Memory B cell (primary cell): ENCODE results near the gene DOC2A.
A peak's percentile ranks its signal among the peaks of the same experiment; 100 is the strongest.
"Not testable (repeated sequence)": the region's sequence is repeated elsewhere in the genome, so short reads cannot be mapped to it uniquely, and the experiment has no call there.

Experiments
- ATAC-seq: fragments of 150-1000 bp; cut with Tn5 transposase; 2 replicates; pipeline ENCODE4 v1.10.0; 2021; ENCODE audit warnings: low read depth, mild to moderate bottlenecking, moderate library complexity
- DNase-seq, 2 donors: peaks; one replicate each; pipeline ENCODE4 v3.0.0; 2022; ENCODE audit warnings: low spot score in 2 of 2
- H3K27ac Mint-ChIP-seq: one replicate; pipeline ENCODE4 v1.8.0; 2022; ENCODE audit warnings: mild to moderate bottlenecking, moderate library complexity, mixed read lengths
- H3K27me3 Mint-ChIP-seq: one replicate; pipeline ENCODE4 v1.8.0; 2022; ENCODE audit warnings: mixed read lengths
- H3K36me3 Mint-ChIP-seq: one replicate; pipeline ENCODE4 v1.8.0; 2022; ENCODE audit warnings: mild to moderate bottlenecking, mixed read lengths
- H3K4me1 Mint-ChIP-seq: one replicate; pipeline ENCODE4 v1.8.0; 2022; ENCODE audit warnings: mixed read lengths
- H3K4me3 Mint-ChIP-seq: one replicate; pipeline ENCODE4 v1.8.0; 2022; ENCODE audit warnings: mild to moderate bottlenecking, moderate library complexity, mixed read lengths
- H3K9me3 Mint-ChIP-seq: one replicate; pipeline ENCODE4 v1.8.0; 2022; ENCODE audit warnings: mixed read lengths

The DOC2A gene

DNA sequence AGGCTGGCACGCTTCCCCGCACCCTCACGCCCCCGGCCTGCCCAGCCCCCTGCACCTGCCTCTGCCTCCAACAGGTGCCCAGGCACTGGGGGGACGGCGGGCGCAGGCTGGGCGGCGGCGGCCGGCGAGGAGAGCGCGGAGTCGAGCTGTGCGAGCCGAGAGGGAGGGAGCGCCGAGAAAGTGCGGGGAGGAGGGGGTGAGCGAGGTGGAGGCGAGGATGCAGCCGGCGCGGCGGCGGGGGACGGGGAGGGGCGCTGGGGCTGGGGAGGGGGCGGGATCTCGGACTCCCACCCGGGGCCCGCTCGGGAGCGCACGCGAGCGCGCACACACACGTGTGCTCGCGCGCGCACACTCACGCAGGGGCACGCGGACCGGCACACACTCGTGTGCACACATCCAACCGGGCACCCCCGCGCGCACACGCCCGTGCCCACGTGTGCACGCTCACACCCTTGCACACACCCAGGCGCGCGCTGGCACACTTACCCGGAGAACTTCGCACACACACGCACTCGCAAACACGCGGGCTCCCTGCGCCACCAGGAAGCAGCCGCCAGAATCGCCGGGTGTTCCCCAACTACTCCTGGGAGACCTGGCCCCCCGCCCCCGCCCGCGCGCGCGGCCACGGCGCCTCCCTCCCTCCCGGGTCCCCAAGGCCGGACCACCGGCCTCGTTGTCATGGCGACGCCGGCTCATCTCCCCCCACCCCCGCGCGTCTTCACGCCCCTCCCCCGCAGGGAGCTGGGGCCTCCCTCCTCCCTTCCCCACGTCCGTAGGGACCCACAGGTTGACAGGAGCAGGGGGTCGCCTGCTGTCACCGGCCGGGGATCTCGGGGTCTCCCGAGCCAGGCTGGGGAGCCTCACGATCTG, at the start of gene DOC2A:
TSS of gene DOC2A (minus strand) at position 184 of the 870 bp plus-strand sequence. CDS start 805 bp downstream, outside the sequence.
- Mint-ChIP-seq H3K36me3 (no peaks in the 10 kb centered on the region), H3K27me3 (peaks cover 24% of the 10 kb centered on the region), H3K27ac (peak within 1 kb of the TSS; percentile 26), H3K4me1 (peaks cover 13% of the 10 kb centered on the region), H3K9me3 (no peaks in the 10 kb centered on the region), H3K4me3 (peak within 1 kb of the TSS; percentile 85)
- ATAC-seq (peak; percentile 59), DNase-seq (no peak)

DNA sequence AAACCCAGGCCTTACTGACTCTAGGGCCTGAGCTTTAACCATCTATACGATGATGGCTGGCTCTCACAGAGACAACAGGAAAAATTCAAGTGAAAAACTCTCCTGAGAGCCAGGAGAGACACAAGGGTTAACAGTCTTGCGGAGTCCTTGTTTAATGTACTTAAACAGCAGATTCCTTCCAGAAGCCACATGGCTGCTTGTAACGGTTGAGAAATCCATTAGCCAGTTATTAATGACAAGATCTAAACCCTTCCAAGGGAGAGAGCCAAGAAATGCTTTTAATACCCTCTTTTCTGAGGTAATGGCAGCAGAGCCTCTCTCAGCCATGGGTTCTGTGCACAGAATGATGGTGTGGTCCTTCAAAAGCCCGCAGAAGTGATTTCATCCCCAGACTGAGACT, 49.5 kb upstream of the DOC2A start:
- no peaks in the 10 kb centered on the region for H3K36me3 Mint-ChIP-seq
- no peaks in the 10 kb centered on the region for H3K9me3 Mint-ChIP-seq
- peaks cover 4% of the 10 kb centered on the region for H3K4me1 Mint-ChIP-seq
- no peaks in the 10 kb centered on the region for H3K27me3 Mint-ChIP-seq
- no peak overlapping the region for H3K27ac Mint-ChIP-seq
- ATAC-seq (no peak), DNase-seq (no peak)
- H3K4me3 Mint-ChIP-seq, result no peak overlapping the region

DNA sequence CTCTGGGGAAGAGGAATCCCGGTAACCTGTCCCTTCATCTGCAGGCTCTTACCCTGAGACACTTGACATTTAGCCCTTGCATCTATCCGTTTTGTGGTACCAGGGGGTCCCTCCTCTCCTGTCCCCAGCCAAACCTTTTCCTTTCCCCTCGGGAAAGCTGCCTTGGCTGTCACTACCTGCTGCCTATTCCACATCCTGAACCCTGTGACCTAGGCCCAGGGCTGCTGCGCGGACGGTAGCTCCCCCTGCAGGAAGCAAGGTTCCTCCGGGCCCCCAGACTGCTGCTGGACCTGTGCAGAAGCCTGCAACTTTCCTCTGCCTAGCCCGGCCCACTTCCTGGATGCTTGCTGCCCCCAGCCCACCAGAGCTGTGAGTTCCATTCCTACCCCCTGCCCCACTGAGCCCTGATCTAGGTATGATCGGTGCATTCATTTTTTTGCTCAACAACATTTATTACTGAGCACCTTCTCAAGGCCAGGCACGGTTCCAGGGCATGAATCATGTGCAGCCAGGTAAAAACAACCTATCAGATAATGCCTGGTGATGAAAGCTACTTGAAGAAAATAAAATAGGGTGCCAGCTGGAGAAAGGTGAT, 44.2 kb upstream of the DOC2A start:
- Mint-ChIP-seq H3K9me3 (no peaks in the 10 kb centered on the region), H3K27me3 (peaks cover 2% of the 10 kb centered on the region), H3K4me3 (peak overlapping the region; percentile 30), H3K27ac (no peak overlapping the region), H3K36me3 (no peaks in the 10 kb centered on the region), H3K4me1 (peaks cover 4% of the 10 kb centered on the region)
- peak; percentile 56 for ATAC-seq
- no peak for DNase-seq

DNA sequence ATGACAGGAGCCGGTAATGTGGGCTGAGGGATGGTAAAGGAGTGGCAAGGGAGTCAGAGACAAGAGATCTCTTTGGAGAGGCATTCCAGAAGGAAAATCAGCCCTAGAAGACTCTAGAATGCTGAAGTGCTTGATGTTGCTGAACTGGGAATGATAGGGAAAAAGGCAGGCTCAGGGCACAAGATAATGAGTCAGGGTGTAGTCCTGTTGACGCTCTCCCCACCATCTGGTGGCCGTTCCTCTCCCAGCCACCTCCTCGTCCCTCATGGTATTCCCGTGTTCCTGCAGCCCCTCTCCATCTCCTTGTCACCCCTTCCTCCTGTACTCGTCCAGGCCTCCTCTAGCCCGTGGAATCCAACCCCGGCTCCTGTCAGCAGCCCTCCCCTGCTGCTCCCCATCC, 43.6 kb upstream of the DOC2A start:
- Mint-ChIP-seq H3K9me3 (no peaks in the 10 kb centered on the region), H3K27me3 (peaks cover 2% of the 10 kb centered on the region), H3K36me3 (no peaks in the 10 kb centered on the region), H3K4me1 (peaks cover 4% of the 10 kb centered on the region), H3K27ac (no peak overlapping the region), H3K4me3 (peak overlapping the region; percentile 44)
- ATAC-seq (no peak), DNase-seq (no peak)

DNA sequence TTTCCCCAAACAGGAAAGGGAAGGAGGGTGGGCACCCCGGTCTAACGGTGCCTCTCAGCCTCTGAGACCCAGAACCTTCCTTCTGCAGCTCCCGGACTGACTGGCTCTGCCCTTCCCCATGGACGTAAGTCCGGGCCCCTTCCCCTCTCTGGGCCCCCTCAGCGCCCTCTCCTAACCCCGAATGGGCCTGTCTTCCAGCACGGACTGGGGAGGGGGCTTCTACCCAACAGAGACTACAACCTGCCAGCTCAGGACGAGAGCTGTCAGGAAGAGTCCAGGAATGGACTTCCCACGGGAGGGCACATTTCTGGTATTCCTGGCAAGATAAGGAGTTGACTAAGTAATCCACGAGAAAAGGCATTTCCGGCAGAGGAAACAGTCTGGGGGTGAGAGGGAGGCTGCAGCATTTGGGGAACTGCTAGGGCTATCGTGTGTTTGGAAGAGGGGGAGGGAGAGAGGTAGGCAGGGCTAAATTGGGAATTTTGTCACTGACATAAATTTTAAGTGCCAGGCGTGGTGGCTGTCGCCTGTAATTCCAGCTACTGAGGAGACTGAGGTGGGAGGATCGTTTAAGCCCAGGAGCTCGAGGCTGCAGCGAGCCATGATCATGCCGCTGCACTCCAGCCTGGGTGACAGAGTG, 42.7 kb upstream of the DOC2A start:
- ATAC-seq (peak; percentile 13), DNase-seq (no peak)
- H3K36me3 Mint-ChIP-seq, result no peaks in the 10 kb centered on the region
- H3K4me1 Mint-ChIP-seq, result peaks cover 4% of the 10 kb centered on the region
- H3K4me3 Mint-ChIP-seq, result peak overlapping the region; percentile 87
- H3K27me3 Mint-ChIP-seq, result peaks cover 2% of the 10 kb centered on the region
- H3K9me3 Mint-ChIP-seq, result no peaks in the 10 kb centered on the region
- peak overlapping the region; percentile 83 for H3K27ac Mint-ChIP-seq

DNA sequence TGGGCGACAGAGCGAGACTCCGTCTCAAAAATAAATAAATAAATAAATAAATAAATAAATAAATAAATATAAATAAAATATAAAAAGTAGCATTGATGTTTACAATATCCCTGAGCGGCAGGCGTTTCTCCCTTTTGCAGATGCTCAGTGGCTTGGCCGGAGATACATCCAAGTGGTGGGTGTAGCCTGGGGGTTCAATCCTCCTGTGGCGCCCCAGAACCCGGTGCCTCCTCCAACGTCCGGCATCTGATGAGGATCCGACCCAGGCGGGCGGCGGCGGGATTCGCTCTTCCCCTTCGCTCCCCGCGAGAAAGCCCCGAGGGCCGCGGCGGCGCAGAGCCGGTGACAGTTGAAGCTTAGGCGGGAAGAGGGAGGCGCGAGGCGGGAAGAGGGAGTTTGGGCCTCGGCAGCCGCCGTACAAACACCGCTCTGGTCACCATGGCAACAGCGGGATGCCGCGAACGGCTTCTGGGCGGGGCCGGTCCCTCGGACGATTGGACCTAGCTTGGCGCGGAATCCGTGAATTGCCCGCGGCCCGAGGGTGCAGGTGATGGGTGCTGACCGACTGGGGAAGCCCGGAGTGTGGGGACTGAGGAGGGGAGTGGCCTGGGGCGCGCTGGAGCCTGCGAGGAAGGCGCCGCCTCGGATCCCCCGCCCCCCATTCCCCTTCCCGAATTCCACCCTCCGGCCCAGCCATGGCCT, 42.0 kb upstream of the DOC2A start:
- peak overlapping the region; percentile 87 for H3K4me3 Mint-ChIP-seq
- no peaks in the 10 kb centered on the region for H3K9me3 Mint-ChIP-seq
- H3K36me3 Mint-ChIP-seq, result no peaks in the 10 kb centered on the region
- H3K27ac Mint-ChIP-seq, result peak overlapping the region; percentile 83
- ATAC-seq, result peak; percentile 88
- H3K4me1 Mint-ChIP-seq, result peaks cover 4% of the 10 kb centered on the region
- peak; percentile 81 to 83 for DNase-seq
- H3K27me3 Mint-ChIP-seq, result peaks cover 2% of the 10 kb centered on the region

DNA sequence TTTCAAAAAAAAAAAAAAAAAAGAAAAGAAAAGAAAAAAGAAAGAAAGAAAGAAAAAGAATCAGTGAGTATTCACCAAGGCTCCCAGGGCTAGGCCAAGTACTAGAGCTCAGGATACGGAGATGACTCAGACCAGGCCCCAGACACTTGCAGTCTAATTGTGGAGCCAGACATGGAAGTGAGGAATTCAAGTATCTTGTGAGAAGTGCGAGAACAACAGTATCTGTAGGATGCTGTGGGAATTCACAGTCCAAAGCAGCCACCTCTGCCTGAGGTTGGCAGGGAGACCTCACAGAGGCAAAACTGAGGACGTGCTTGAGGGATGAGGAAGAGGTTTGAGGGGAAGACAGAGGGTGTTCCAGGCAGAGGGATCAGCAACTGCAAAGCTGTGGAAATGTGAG, 40.7 kb upstream of the DOC2A start:
- H3K9me3 Mint-ChIP-seq, result no peaks in the 10 kb centered on the region
- H3K4me3 Mint-ChIP-seq, result peak overlapping the region; percentile 65
- no peaks in the 10 kb centered on the region for H3K36me3 Mint-ChIP-seq
- peaks cover 4% of the 10 kb centered on the region for H3K27me3 Mint-ChIP-seq
- ATAC-seq, result no peak
- no peak for DNase-seq
- peaks cover 4% of the 10 kb centered on the region for H3K4me1 Mint-ChIP-seq
- no peak overlapping the region for H3K27ac Mint-ChIP-seq

DNA sequence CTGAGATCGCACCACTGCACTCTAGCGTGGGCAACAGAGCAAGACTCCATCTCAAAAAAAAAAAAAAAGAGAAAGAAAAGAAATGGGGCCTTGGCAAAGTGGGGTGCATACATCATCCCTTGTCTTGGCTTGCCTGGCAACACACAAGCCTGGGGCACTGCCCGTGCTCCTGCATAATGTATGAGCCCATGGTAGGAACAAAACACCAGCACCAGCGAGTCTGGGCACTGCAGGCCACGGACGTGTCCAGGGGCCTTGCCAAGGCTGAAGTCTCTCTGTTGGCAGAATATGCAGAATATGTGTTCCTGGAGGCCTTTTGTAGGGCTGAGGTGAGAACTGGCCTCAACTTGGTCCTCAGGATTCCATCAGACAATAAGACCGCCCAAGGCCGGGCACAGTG, 39.0 kb upstream of the DOC2A start:
- Mint-ChIP-seq H3K4me3 (no peak overlapping the region), H3K9me3 (no peaks in the 10 kb centered on the region), H3K27me3 (peaks cover 9% of the 10 kb centered on the region), H3K4me1 (peaks cover 10% of the 10 kb centered on the region), H3K27ac (no peak overlapping the region), H3K36me3 (no peaks in the 10 kb centered on the region)
- DNase-seq, result no peak
- no peak for ATAC-seq

DNA sequence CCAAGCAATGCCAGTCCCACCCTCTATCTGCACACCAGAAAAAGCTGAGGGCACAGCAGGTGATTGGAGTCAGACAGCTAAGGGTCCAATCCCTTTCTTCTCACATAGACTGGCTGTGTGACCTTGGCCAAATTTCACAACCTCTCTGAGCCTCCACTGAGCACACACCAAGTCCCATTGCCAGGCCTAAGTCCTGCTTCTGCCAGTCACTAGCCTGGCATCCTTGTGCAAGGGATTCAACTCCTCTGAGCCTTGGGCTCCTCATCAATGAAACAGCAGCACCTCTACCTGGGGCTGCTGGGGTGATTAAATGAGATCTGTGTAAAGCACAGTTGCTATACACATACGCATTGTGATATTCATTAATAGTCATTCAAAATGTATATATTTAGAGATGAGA, 35.8 kb upstream of the DOC2A start:
- no peak overlapping the region for H3K4me3 Mint-ChIP-seq
- peaks cover 8% of the 10 kb centered on the region for H3K27me3 Mint-ChIP-seq
- peaks cover 6% of the 10 kb centered on the region for H3K4me1 Mint-ChIP-seq
- ATAC-seq (no peak), DNase-seq (no peak)
- H3K36me3 Mint-ChIP-seq, result no peaks in the 10 kb centered on the region
- H3K9me3 Mint-ChIP-seq, result no peaks in the 10 kb centered on the region
- no peak overlapping the region for H3K27ac Mint-ChIP-seq

DNA sequence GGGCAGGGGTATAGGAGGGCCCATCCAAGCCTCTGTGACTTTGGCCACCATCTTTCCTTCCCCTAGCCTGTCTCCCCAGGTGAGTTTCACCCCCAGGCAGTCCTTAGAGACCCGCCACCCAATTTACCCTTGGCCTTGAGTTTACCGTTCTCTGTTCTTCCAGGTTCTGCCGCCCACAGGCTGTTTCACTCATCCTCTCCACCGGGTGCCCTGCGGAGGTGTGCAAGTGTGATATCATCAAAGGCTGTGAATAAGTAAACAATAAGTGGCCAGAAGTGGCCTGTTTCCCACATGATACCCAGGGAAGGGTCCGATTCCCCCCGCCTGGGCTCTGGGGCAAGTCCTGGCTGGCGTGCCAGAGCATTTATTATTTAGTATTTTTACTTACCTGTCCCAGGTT, 35.4 kb upstream of the DOC2A start:
- Mint-ChIP-seq H3K4me1 (peaks cover 6% of the 10 kb centered on the region), H3K9me3 (no peaks in the 10 kb centered on the region), H3K27ac (no peak overlapping the region), H3K4me3 (no peak overlapping the region), H3K27me3 (peaks cover 8% of the 10 kb centered on the region), H3K36me3 (no peaks in the 10 kb centered on the region)
- DNase-seq (no peak), ATAC-seq (no peak)

DNA sequence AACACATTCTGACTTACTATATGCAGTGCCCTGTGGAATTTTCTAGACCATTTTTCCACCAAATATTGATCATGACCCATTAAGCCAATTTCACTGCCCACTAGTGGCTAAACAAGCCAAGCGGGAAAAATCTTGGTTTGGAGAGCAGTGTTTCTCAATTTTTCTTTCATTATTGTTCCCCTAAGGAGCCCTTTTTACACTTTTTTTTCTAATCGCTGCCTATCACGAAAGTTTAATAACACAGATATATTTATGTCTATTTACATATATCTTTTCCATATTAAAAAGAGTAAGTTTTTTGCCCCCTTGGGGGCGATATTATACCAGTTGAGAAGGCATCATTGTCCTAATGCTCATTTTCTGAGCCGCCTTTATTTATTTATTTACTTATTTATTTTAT, 31.0 kb upstream of the DOC2A start:
- DNase-seq (no peak), ATAC-seq (no peak)
- no peak overlapping the region for H3K4me3 Mint-ChIP-seq
- peaks cover 9% of the 10 kb centered on the region for H3K4me1 Mint-ChIP-seq
- H3K27me3 Mint-ChIP-seq, result peaks cover 13% of the 10 kb centered on the region
- H3K9me3 Mint-ChIP-seq, result no peaks in the 10 kb centered on the region
- no peak overlapping the region for H3K27ac Mint-ChIP-seq
- H3K36me3 Mint-ChIP-seq, result no peaks in the 10 kb centered on the region

DNA sequence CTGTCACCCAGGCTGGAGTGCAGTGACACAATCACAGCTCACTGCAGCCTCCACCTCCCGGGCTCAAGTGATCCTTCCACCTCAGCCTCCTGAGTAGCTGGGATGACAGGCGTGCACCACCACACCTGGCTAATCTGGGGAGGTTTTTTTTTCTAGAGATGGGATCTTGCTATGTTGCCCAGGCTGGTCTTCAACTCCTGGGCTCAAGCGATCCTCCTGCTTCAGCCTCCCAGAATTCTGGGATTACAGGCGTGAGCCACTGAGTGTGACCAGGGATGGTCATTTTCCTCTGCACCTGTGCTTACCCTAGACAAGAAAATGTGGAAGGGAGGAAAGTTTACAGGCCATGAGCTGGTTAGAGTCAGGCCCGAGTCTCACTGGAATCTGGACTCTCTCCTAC, 29.9 kb upstream of the DOC2A start:
- ATAC-seq, H3K9me3 Mint-ChIP-seq, DNase-seq, H3K4me1 Mint-ChIP-seq, H3K4me3 Mint-ChIP-seq, H3K36me3 Mint-ChIP-seq: not testable (repeated sequence)
- Mint-ChIP-seq H3K27ac (peak overlapping the region; percentile 0), H3K27me3 (peaks cover 11% of the 10 kb centered on the region)

DNA sequence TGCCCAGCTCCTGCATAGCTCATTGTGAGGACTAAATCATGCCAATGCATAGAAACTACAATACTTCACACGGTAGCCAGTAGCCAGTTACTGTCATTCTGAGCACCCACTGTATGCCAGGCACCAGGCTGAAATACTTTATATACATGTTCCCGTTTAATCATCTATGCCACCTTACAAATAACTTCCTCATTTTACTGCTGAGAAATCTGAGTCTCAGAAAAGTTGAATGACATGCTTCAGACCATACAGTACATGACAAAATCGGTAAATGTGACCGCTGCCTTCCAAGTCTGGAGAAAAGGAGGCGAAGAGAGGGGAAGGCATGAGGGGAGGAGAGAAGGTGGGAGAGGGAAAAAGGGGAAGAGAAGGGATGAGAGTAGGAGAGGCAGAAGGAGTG, 29.4 kb upstream of the DOC2A start:
- no peak overlapping the region for H3K4me3 Mint-ChIP-seq
- H3K27me3 Mint-ChIP-seq, result peaks cover 12% of the 10 kb centered on the region
- no peaks in the 10 kb centered on the region for H3K36me3 Mint-ChIP-seq
- ATAC-seq, result peak; percentile 90
- peak overlapping the region; percentile 0 for H3K27ac Mint-ChIP-seq
- no peak for DNase-seq
- no peaks in the 10 kb centered on the region for H3K9me3 Mint-ChIP-seq
- H3K4me1 Mint-ChIP-seq, result peaks cover 6% of the 10 kb centered on the region

DNA sequence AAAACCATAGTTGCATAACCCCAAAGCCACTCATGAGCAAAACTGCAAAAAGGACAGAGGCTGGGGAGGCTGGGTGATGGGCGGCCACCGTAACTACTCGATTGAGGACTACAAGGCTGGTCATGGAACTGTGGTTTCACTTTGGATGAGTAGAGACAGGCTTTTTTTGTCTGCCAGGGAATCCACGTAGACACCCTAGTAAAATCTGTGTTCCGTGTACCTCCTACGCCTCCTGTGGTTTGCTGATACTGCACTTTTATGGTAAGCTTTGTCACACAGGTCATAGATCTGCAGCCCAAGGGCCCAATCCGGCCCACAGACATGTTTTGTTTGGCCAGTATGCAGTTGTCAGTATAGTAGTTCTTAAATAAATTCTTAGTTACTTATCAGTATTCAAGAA, 22.4 kb upstream of the DOC2A start:
- Mint-ChIP-seq H3K27me3 (peaks cover 36% of the 10 kb centered on the region), H3K27ac (no peak overlapping the region), H3K4me3 (no peak overlapping the region), H3K4me1 (peaks cover 11% of the 10 kb centered on the region), H3K9me3 (no peaks in the 10 kb centered on the region), H3K36me3 (no peaks in the 10 kb centered on the region)
- ATAC-seq, result peak; percentile 23
- no peak for DNase-seq
